CD4-positive, alpha-beta T cell treated with Interleukin-15 for 4 hours (primary cell): ENCODE results near the gene MFAP4.
A peak's percentile ranks its signal among the peaks of the same experiment; 100 is the strongest.

Experiments used
- DNase-seq: peaks from one replicate; pipeline ENCODE4 v3.0.0-alpha.2; 2020; ENCODE audit warnings: low spot score

Gene MFAP4, protein sequence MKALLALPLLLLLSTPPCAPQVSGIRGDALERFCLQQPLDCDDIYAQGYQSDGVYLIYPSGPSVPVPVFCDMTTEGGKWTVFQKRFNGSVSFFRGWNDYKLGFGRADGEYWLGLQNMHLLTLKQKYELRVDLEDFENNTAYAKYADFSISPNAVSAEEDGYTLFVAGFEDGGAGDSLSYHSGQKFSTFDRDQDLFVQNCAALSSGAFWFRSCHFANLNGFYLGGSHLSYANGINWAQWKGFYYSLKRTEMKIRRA

GRCh38 chr17:19386974-19387920, at the start of gene MFAP4:
TSS of gene MFAP4 (minus strand) at chr17:19387190. CDS start at chr17:19387155, 35 bp downstream.
- no peak for DNase-seq

DNA sequence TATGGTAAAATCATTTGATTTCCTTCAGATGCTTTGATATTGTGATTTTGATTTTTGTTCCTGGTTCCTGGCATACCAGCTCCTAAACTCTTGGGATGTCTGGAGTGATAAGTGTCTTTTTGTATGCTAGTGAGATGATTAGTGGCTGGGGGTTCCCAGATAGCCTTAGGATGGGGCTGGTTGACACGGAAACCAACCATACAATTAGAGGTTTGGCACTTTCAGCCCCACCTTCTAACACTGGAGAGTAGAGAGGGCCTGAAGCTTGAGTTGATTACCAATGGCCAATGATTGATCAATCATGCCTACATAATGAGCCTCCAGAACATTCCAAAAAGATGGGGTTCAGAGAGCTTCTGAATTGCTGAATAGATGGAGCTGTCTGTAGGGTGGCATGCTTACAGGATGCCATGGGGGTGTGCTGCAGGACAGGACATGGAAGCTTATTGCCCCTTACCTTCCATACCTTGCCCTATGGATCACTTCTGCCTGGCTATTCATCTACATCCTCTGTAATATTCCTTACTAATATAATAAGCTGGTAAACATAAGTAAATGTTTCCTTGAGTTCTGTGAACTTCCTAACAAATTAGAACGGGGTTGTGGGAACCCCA, 46.8 kb upstream of the MFAP4 start:
- DNase-seq, result no peak

DNA sequence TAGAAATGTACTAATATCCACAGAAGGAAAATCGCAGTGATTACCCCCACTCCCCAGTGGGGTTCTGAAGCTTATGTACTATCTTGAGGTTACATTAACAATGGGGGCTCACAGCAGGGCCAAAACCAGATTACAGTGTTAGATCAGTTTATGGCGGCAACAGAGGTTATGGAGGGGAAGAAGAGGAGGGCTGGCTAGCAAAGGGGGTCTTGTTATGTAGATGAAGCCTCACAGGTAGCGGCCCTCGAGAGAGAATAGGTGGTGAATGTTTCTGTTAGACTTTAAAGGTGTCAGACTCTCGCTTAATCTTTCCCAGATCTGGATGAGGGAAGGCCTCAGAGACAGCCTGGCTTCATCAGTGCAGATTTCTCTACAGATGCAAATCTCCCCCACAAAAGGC, 46.3 kb upstream of the MFAP4 start:
- DNase-seq, result no peak

DNA sequence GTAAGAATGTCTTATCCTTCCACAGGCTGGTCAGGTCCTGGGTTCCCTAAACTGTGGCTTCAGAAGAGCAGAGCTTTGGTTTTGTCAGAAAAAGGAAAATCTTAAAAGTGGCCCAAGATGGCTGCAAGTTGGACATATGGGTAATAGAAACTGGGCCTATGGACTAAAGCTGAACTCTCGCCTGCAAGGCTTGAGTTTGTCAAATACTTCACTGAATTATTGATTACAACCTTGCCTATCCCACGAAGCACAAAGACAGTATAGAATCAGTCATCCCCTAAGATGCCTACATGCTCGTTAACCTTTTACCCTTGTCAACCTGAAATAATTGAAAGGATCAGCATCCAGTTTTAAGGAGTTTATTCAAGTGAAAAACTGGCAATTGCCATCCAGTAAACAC, 44.7 kb upstream of the MFAP4 start:
- no peak for DNase-seq

- DNase-seq, result no peak
Observed at GRCh38 chr17:19426631-19427030, 39.6 kb upstream of the MFAP4 start.

DNA sequence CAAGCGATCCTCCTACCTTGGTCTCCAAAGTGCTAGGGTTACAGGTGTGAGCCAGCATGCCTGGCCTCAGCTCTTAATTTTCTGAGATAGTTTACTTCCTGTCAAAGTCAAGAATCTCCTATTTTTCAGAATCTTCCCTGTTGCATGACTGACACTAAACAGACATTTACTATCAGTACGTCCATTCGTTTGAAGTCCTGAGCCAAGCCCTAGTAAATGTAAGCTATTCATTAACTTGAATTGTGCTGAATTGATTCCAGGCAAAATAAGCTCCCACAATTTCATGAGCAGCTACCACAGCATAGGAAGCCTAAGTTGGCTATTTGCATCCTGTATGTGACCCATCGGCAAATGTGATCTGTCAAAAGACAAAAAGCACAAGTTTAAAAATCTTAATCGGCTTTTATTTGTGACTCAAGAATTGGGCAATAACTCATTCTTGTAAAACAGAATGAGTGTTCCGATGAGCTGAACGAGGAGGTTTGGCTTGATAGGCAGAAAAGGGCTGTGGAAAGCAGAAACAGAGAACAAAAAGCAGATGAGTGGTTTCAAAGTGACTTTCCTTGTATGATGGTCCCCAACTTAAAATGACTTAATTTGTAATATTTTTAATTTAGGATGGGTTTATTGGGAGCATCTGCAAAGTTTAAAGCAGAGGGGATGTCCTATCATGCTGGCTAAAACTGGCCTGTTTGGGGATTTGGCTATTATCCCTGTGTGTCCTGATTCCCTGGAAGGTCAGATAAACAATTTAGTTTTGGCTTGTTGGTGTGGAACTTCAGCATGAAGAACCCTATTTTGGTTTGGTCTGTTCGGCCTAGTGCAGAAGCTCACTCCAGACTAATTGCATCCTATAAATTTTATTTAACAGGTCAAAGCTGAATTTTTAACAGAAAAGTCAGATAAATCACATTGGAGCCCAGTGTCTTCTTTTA, 38.2 kb upstream of the MFAP4 start:
- DNase-seq, result no peak

GRCh38 chr17:19421926-19422325, 34.9 kb upstream of the MFAP4 start:
- DNase-seq, result no peak

DNA sequence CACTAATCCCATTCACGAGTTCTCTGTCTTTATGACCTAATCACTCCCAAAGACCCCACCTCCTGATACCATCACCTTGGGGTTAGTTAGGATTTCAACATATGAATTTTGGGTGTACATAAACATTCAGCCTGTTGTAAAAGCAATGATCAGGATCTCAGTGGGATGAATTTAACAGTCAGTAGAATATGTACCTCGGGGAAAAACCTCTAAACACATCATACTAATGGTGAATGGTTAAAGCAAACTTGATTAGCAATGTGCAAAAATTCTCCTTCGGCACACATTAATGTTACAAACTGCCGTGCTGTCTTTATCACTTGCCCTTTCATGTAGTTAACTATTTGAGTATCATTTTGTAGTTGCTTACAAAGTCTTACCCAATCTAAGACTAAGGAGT, 34.2 kb upstream of the MFAP4 start:
- DNase-seq, result no peak

GRCh38 chr17:19418251-19418992, 31.4 kb upstream of the MFAP4 start:
- peak; percentile 10 for DNase-seq

DNA sequence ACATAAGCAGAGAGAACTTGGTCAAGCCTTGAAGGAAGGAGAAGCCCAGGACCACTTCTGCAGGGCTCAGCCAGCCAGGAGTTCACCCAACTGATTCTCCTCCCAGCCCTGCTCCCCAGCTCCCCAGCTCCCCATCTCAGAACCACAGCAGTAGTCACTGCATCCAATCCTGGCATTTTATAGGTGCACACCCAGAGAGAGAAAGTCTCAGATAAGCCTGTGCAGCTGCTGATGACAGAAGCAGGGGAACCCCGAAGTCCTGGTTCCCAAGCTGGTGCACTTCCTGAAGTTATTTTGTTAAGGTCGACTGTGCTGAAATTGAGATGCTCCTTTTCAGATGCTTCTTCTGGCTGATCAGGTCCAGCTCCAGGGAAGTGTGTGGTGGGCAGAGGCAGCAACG, 30.6 kb upstream of the MFAP4 start:
- no peak for DNase-seq

DNA sequence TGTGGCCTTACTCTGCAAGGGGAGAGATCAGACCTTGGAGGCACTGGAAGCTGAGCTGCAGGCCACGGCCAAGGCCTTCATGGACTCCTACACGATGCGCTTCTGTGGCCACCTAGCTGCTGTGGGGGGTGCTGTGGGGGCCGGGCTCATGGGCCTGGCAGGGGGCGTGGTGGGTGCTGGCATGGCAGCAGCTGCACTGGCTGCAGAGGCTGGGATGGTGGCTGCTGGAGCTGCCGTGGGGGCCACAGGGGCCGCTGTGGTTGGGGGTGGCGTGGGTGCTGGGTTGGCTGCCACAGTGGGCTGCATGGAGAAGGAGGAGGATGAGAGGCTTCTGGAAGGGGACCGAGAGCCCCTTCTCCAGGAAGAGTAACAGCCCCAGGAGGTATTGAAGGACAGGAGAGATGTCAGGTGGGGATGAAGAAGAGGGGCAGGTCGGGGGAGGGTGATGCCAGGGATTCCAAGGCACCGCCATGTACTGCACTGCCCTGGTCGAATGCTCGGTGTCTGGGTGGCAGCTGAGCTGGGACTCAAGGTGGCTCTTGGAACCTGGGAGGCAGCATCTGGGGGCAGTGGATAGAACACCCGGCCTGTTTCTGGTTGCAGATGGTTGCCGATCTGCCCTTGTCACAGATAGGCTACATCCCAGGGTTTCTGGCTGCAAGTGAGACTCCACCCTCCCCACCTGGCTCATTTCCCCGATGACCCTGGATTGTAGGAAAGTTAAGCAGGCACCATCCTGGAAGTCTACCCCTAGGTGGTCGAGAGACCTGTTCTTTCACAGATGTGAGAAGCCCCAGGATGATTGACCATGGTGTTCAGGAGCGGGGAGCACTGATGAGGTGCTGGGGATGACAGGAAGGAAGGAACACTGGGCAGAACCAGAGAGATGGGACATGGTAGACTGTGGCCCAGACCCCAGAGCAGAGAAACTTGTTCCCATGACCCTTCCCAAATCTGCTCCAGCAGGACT, 29.1 kb upstream of the MFAP4 start:
- DNase-seq, result no peak

DNA sequence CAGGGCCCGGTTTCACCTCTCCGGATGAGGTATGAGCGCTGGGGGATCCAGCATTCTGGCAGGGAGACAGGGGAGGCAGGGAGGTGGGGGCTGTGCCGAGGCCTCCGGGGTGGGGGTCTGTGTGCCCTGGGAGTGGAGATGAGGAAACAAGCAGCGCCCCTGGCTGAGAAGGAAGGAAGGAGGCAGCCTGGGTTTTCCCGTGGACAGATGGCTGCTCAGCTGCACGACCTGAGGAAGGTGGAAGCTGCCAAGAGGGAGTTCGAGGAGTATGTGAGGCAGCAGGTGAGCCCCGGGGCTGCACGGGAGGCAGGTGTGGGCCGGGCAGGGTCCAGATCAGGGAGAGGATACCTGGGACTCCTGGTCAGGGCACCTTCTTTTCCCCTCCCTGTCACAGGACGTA, 28.3 kb upstream of the MFAP4 start:
- DNase-seq, result no peak

GRCh38 chr17:19414396-19415280, 27.6 kb upstream of the MFAP4 start:
- DNase-seq, result no peak

- DNase-seq, result no peak
Observed at GRCh38 chr17:19413761-19414160, 26.8 kb upstream of the MFAP4 start.

- no peak for DNase-seq
Observed at GRCh38 chr17:19412984-19413383, 26.0 kb upstream of the MFAP4 start.

DNA sequence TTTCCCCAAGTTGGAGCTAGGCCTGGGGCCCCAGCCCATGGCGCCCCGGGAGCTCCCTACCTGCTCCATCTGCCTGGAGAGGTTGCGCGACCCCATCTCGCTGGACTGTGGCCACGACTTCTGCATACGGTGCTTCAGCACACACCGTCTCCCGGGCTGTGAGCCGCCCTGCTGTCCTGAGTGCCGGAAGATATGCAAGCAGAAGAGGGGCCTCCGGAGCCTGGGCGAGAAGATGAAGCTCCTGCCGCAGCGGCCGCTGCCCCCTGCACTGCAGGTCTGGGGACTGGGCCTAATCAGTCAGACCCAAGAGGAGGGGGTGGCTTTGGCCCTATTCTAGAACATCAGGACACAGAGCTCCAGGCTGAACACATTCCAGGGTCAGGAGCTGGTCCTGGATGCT, 25.5 kb upstream of the MFAP4 start:
- no peak for DNase-seq

- no peak for DNase-seq
Observed at GRCh38 chr17:19411631-19412030, 24.6 kb upstream of the MFAP4 start.

DNA sequence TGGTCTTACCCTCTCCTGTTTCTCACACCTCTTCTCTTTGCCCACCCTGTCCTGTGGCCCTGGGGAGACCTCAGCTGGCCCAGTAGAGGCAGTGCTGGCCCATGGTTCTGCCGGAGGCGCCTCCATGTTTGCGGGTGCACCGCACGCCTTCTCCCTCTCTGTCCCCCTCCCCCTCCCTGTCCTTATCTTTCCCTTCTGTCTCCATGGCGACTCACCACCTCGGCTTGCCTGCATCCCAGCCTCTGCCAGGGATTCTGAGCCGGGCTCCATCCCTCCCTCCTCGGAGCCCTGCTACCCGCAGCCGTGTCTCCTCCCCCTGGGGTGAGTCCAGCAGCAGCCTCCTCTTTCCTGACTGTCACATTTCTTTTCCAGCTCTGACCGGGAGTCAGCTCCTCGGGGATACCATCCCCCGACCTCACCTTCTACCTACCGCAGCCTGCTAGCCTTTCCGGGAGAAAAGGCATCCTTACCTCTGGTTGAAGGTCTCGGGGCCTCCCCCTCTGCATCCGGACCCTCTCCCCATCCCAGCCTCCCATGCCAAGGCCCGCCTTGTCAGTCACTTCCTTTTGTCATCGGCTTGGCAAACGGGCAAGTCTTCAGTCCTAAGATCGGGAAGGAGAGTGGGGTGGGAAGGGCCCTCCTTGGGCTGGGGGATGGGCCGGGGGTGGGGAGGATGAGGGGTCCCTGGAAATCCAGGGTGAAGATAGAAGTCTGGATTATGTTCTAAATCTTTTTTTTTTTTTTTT, 24.1 kb upstream of the MFAP4 start, which contains the start of gene RNF112:
Gene RNF112, plus strand, starts transcription at position 358 of the 746 bp plus-strand sequence. Its CDS starts 177 bp downstream, at position 535.
- no peak for DNase-seq
